H9 (cell line): Measurements from ENCODE around the gene SEMA5A. TPM values are rescaled to one million over a fixed set of nuclear protein-coding genes. Genes with fewer than 3 reads are reported as not detected.
A peak's percentile ranks its signal among the peaks of the same experiment; 100 is the strongest.

Source experiments
- DNase-seq: peaks from one replicate; pipeline ENCODE4 v3.0.0-alpha.2; 2017
- H2AFZ ChIP-seq: one replicate; pipeline ENCODE4 v1.6.1; 2013; ENCODE audit warnings: mild to moderate bottlenecking, low read length, control low read depth, moderate library complexity
- H2AK5ac ChIP-seq: 2 replicates; pipeline ENCODE4 v1.6.1; 2013; ENCODE audit warnings: low read length, control low read depth, mixed read lengths; ENCODE audit not compliant: insufficient read length
- H2BK120ac ChIP-seq: one replicate; pipeline ENCODE4 v1.6.1; 2013; ENCODE audit warnings: low read depth, mild to moderate bottlenecking, low read length, control low read depth, inconsistent platforms; ENCODE audit not compliant: poor library complexity, severe bottlenecking
- H2BK12ac ChIP-seq: 2 replicates; pipeline ENCODE4 v1.6.1; 2013; ENCODE audit warnings: low read length, control low read depth, mixed read lengths, low read depth; ENCODE audit not compliant: insufficient read length
- H2BK15ac ChIP-seq: 2 replicates; pipeline ENCODE4 v1.6.1; 2013; ENCODE audit warnings: low read depth, low read length, control low read depth
- H2BK20ac ChIP-seq: one replicate; pipeline ENCODE4 v1.6.1; 2013; ENCODE audit warnings: low read depth, mild to moderate bottlenecking, low read length, control low read depth, inconsistent platforms; ENCODE audit not compliant: poor library complexity, severe bottlenecking
- H2BK5ac ChIP-seq: 2 replicates; pipeline ENCODE4 v1.6.1; 2013; ENCODE audit warnings: low read length, control low read depth, mixed read lengths; ENCODE audit not compliant: insufficient read length
- H3K14ac ChIP-seq: 2 replicates; pipeline ENCODE4 v1.6.1; 2013; ENCODE audit warnings: low read length, control low read depth; ENCODE audit not compliant: insufficient read depth
- H3K18ac ChIP-seq: 2 replicates; pipeline ENCODE4 v1.6.1; 2013; ENCODE audit warnings: low read depth, mild to moderate bottlenecking, mixed read lengths, low read length, control low read depth; ENCODE audit not compliant: insufficient read length
- H3K23ac ChIP-seq: 2 replicates; pipeline ENCODE4 v1.6.1; 2013; ENCODE audit warnings: low read length, control low read depth, mixed read lengths, low read depth; ENCODE audit not compliant: insufficient read length
- H3K23me2 ChIP-seq: 2 replicates; pipeline ENCODE4 v1.6.1; 2013; ENCODE audit warnings: low read depth, mild to moderate bottlenecking, mixed read lengths, low read length, control low read depth; ENCODE audit not compliant: insufficient read length, poor library complexity, severe bottlenecking
- H3K27ac ChIP-seq: 2 replicates; pipeline ENCODE4 v1.5.1; 2013; ENCODE audit warnings: low read length, control low read depth, mixed read lengths, low read depth; ENCODE audit not compliant: insufficient read length
- H3K27me3 ChIP-seq: 2 replicates; pipeline ENCODE4 v1.6.1; 2013; ENCODE audit warnings: low read length, control low read depth, inconsistent platforms; ENCODE audit not compliant: insufficient read depth
- H3K4ac ChIP-seq: 2 replicates; pipeline ENCODE4 v1.6.1; 2013; ENCODE audit warnings: low read depth, mild to moderate bottlenecking, control low read depth, inconsistent platforms, low read length, moderate library complexity
- H3K4me1 ChIP-seq: 2 replicates; pipeline ENCODE4 v1.6.1; 2013; ENCODE audit warnings: low read length, control low read depth, inconsistent platforms; ENCODE audit not compliant: insufficient read depth
- H3K4me2 ChIP-seq: 2 replicates; pipeline ENCODE4 v1.6.1; 2013; ENCODE audit warnings: low read length, control low read depth, mixed read lengths; ENCODE audit not compliant: insufficient read length, insufficient read depth
- H3K56ac ChIP-seq: 2 replicates; pipeline ENCODE4 v1.6.1; 2013; ENCODE audit warnings: low read depth, mild to moderate bottlenecking, mixed read lengths, low read length, control low read depth; ENCODE audit not compliant: insufficient read length
- H3K79me1 ChIP-seq: 2 replicates; pipeline ENCODE4 v1.6.1; 2013; ENCODE audit warnings: low read depth, mild to moderate bottlenecking, moderate library complexity, low read length, control low read depth, inconsistent platforms; ENCODE audit not compliant: insufficient read depth, poor library complexity, severe bottlenecking
- H3K79me2 ChIP-seq: 2 replicates; pipeline ENCODE4 v1.6.1; 2013; ENCODE audit warnings: low read length, control low read depth, inconsistent platforms; ENCODE audit not compliant: insufficient read depth
- H3K9ac ChIP-seq: 2 replicates; pipeline ENCODE4 v1.6.1; 2013; ENCODE audit warnings: low read length, control low read depth, mixed read lengths; ENCODE audit not compliant: insufficient read length; ENCODE audit errors: extremely low read depth
- H3K9me3 ChIP-seq: one replicate; pipeline ENCODE4 v1.6.1; 2013; ENCODE audit warnings: low read depth, low read length, inconsistent platforms; ENCODE audit not compliant: control insufficient read depth
- H3T11ph ChIP-seq: one replicate; pipeline ENCODE4 v1.6.1; 2013; ENCODE audit warnings: mild to moderate bottlenecking, low read length, control low read depth, inconsistent platforms
- H4K20me1 ChIP-seq: one replicate; pipeline ENCODE4 v1.6.1; 2013; ENCODE audit not compliant: control insufficient read depth, insufficient read length, insufficient read depth
- H4K5ac ChIP-seq: 2 replicates; pipeline ENCODE4 v1.6.1; 2013; ENCODE audit warnings: low read depth, mild to moderate bottlenecking, mixed read lengths, low read length, control low read depth; ENCODE audit not compliant: insufficient read length
- H4K8ac ChIP-seq: replicated peaks from 2 replicates; pipeline ENCODE4 v1.6.1; 2013; ENCODE audit warnings: low read length, control low read depth, mixed read lengths, low read depth; ENCODE audit not compliant: insufficient read length
- H4K91ac ChIP-seq: 2 replicates; pipeline ENCODE4 v1.6.1; 2013; ENCODE audit warnings: low read depth, mild to moderate bottlenecking, moderate library complexity, mixed read lengths, low read length, control low read depth; ENCODE audit not compliant: insufficient read length
- H3K27ac Mint-ChIP-seq, 3 experiments: 2 replicates in 2 of 3; 3 replicates in 1 of 3; pipeline ENCODE4 v1.8.0; 2020 to 2021; ENCODE audit warnings: mixed read lengths in 3 of 3, mild to moderate bottlenecking in 1 of 3, moderate library complexity in 1 of 3
- H3K27me3 Mint-ChIP-seq: 2 replicates; pipeline ENCODE4 v1.8.0; 2021; ENCODE audit warnings: low read depth, mild to moderate bottlenecking, moderate library complexity, mixed read lengths
- H3K36me3 Mint-ChIP-seq, 3 experiments: 2 replicates in 2 of 3; 3 replicates in 1 of 3; pipeline ENCODE4 v1.8.0; 2020 to 2021; ENCODE audit warnings: low read depth in 3 of 3, mixed read lengths in 3 of 3; ENCODE audit not compliant: insufficient read depth in 1 of 3
- H3K4me1 Mint-ChIP-seq, 2 experiments: 2 replicates each; pipeline ENCODE4 v1.8.0; 2020; ENCODE audit warnings: mixed read lengths in 2 of 2
- H3K4me3 Mint-ChIP-seq, 2 experiments: 2 replicates in 1 of 2; 3 replicates in 1 of 2; pipeline ENCODE4 v1.8.0; 2020 to 2021; ENCODE audit warnings: mild to moderate bottlenecking in 2 of 2, mixed read lengths in 2 of 2, moderate library complexity in 1 of 2
- H3K9me3 Mint-ChIP-seq, 2 experiments: 2 replicates in 1 of 2; 3 replicates in 1 of 2; pipeline ENCODE4 v1.8.0; 2020; ENCODE audit warnings: mild to moderate bottlenecking in 2 of 2, mixed read lengths in 2 of 2, moderate library complexity in 1 of 2
- CTCF ChIP-seq: fragments of 200-600 bp; sonication (generic); conservative IDR thresholded peaks from 3 replicates; pipeline ENCODE4 v1.8.0; 2021; ENCODE audit warnings: antibody characterized with exemption, mild to moderate bottlenecking
- WGBS: extraction: QIAGEN DNeasy Blood & Tissue Kit; methylation state at CpG from one replicate; pipeline ENCODE4 v1.1.7; 2013; ENCODE audit warnings: missing lambda C conversion rate, low lambda C conversion rate, mixed read lengths; ENCODE audit not compliant: insufficient read length; ENCODE audit errors: extremely low coverage; 5-methylcytosine and 5-hydroxymethylcytosine counted together
- total RNA-seq: library from RNA; stranded (reverse); gene quantifications from 2 replicates; pipeline ENCODE4 v1.2.1, GENCODE V29; 2021

The SEMA5A gene
- total RNA-seq, 1 experiment from 2014 or later = 4.3 TPM

DNA sequence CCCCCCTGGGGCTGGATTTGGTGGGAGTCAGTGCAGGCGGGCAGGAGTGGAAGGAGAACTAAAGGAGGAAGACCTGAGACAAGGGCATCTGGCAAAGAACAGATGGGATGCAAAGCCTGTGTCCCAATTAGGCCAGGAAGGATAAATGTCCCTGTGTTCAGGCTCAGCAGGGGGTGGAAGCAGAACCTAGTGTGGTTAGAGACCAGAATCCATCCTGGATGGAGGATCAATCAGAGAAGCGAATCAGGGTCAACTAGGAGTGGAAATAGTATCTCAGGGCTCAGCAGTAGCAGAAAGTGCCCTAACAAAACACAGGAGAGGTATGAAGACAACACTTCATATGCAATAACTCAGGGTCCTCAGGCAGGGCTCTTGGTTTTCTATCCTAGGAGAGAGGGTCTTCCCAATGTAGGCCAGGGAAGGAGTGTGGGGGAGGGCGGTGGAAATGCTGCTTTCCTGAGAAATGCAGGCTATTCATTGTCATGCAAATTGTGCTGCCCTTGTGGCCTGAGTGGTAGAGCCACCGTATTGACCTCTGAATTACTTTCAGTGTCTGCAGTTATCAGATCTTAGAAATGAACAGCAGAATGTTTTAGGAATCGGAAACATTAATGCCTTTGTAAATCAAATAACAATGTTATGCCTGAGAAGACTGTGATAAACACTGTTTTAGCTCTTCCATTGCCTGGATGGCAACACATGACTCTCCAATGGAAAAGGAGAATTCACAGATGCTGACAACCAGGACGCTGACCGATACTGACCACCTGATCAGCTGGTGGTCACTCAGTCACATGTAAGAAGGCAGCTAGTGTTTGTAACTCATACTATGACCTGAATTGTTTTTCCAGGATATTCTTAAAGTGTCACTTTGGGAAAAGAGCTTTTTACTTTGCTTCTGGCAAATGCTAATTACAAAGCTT is 323.6 kb downstream of the SEMA5A start:
- Histone ChIP-seq H3K18ac (no peak overlapping the region), H3K4me2 (peak overlapping the region; percentile 39), H2BK15ac (no peak overlapping the region), H3K79me2 (no peaks in the 10 kb centered on the region), H2AFZ (no peak overlapping the region), H2BK5ac (no peak overlapping the region), H4K8ac (no peak overlapping the region), H3K27ac (no peak overlapping the region), H3K27me3 (no peaks in the 10 kb centered on the region), H3K4ac (no peak overlapping the region), H3K56ac (no peak overlapping the region), H2AK5ac (no peak overlapping the region), H4K20me1 (no peaks in the 10 kb centered on the region), H3K79me1 (no peaks in the 10 kb centered on the region), H2BK20ac (no peak overlapping the region), H3K9me3 (no peaks in the 10 kb centered on the region), H4K5ac (no peak overlapping the region), H3K23me2 (no peaks in the 10 kb centered on the region), H4K91ac (no peak overlapping the region), H2BK120ac (no peak overlapping the region), H3K14ac (no peak overlapping the region), H3K4me1 (peaks cover 9% of the 10 kb centered on the region; the same call in 1 of the 2 replicates), H2BK12ac (no peak overlapping the region), H3K9ac (no peak overlapping the region), H3K23ac (no peak overlapping the region), H3T11ph (no peak overlapping the region)
- no CpG with 5 or more reads among the region's 7 CpGs for WGBS
- no peak for TF ChIP-seq CTCF
- Mint-ChIP-seq H3K4me3 (0 out of 5 replicates have a peak overlapping the region, but pooled peaks of 1 of the 2 experiments have one; percentile 10), H3K36me3 (peaks cover 3 to 23% (median 13%) of the 10 kb centered on the region in 3 experiments; a peak in 6 of 7 replicates), H3K4me1 (peaks cover 17 to 18% of the 10 kb centered on the region in 2 experiments), H3K27me3 (peaks cover 53% of the 10 kb centered on the region), H3K9me3 (peaks cover 3 to 7% of the 10 kb centered on the region in 2 experiments), H3K27ac (peak overlapping the region in 1 of 3 experiments; percentile 86; a peak in 1 of 7 replicates)
- peak; percentile 63 for DNase-seq
